ENCODE results near the gene MYO1D.

MYO1D gene

DNA sequence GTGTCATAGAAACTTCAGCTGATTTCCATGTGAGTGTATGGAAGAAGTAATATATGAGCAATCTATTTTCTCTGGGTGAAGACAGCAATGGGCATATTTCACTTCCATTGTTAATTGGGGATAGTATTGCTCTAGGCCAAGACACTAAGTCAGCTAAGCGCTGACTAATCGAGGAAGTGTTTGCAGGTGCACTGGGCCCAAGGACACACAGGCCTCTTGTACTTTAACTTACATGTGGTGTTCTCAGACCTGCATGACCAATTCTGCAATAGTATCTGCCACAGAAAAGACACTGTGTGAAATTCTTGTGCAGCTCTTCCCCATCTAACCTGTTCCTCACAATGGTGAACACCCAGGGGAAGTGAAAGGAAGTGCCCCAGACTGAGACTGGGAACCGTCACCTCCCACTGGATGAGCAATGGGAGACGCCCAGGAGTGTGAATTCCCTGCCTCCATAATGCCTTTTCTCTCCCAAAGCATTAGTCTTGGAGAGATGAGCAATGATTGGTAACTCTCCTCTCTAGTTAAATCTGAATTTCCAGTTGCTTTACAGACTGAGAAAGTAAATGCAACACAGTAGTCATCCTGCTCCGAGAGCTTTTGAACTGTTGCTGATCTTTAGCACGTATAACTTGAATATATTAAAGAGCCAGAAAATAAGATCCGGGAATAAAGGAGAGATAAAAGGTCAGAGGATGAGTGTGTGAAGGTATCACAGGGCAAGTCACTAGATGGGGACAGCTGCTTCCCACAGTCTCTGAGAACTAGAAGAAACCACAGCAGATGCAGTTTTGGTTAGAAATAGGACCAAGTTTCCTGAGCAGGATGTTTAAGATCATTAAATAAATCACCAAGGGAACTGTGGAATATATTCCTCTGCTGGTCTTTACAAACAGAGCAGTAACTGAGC lies 307.5 kb downstream of the MYO1D start:
- no peak for DNase-seq

DNA sequence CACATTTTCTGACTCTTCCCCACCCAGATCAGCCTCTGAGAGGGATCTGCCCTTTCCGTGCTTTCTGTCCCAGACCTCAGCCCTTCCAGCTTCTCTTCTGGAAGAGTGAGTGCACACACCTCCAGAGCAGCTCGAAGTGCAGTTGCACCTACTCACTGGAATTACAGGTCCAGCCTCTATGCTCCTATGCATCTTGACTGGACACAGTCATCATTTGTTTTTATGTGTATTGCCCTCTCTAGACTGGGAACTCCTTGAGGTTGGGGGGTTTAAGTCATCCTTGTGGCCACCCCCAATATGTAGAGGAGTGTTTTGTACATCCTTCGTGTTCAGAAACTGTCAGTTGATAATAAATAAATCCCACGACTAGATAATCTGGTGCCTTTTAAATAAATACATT lies 308.2 kb downstream of the MYO1D start:
- DNase-seq, result no peak

DNA sequence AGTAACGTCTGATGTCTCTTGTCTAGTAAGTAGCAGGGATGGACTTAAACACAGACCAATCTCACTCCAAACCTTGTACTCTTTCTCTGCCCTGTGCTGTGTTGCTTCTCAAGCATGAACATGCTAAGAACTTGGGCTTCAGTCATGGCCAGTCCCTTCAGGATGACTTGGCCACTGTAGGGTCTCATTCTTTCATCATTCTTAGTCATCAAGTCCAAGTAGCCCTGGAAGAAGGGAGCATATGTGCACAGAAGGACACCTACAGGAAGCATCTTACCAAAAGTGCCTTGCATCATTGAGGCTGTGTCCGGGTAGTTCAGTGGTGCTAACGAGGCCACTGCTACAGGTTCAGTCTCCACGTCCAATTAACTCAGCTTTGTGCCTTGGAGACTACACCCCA lies 309.4 kb downstream of the MYO1D start:
- no peak for DNase-seq

DNA sequence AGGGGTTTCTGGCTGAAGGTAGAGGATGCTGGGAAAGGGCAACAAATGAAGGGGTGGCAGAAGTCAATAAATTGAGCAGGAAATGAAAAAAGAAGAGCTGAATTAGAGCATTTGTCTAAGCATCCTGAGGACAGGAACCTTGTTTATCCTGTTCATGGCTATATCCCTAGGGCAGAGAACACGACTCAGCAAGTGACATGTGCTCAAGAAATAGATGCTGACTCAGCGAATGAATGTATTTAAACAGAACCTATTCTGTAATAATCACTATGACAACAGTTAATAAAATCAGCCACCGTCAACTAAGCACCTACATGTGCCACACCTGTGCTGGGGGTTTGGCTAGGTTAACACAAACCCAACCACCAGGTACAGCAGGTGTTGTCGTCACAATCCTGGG lies 309.8 kb downstream of the MYO1D start:
- no peak for DNase-seq

DNA sequence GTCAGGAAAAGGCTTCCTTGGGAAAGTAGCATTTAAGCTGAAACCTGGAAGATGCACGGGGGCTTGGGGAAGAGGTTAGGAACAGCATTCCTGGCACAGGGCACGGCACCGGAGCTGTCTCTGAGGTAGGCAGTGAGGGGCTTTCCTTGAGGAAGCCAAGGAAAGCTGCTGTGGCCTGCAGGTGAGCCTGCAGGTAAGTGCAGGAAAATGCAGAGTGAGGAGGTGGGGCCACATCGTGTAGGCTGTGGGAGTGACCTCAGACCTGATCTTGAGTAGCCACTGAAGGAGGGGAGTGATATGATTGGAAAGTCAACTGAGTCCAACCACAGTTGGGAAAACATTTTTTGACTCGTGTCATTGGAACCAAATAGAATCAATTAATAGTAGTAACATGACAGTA lies 310.6 kb downstream of the MYO1D start:
- DNase-seq, result no peak

DNA sequence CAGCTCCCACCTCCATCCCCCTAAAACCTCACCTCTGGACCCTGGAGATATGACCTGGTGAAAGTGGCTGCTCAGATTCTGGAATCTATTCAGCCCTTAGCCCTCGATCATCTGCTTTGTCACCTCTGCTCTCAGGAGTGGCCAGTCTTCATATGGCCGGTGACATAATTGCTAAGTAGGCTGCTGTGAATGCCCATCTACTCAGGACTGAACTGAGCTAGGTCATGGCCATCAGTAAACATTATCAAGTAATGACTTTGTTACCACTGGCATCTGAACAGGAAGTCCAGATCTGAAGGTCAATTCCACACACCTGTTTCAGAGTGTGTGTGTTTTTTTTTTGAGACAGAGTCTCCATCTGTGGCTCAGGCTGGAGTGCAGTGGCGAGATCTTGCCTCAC lies 311.5 kb downstream of the MYO1D start:
- no peak for DNase-seq

DNA sequence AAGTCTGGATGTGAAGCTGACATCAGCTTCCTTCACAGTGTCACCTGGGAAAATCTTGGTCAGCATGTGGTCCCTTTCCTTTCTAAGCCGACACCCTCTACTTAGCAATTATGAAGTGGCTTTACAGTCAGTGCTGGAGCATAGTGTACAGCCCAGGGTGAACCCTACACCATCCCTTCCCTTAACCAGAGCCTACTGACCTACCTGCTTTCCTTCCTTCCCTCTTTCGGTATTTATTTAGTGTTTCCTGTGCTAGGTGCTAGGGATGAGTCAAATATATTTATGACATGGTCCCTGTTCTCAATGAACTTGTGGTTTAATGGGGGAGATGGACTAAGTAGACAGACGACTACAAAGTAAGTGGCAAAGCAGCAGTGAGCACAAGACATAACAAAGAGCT lies 312.6 kb downstream of the MYO1D start:
- no peak for DNase-seq

DNA sequence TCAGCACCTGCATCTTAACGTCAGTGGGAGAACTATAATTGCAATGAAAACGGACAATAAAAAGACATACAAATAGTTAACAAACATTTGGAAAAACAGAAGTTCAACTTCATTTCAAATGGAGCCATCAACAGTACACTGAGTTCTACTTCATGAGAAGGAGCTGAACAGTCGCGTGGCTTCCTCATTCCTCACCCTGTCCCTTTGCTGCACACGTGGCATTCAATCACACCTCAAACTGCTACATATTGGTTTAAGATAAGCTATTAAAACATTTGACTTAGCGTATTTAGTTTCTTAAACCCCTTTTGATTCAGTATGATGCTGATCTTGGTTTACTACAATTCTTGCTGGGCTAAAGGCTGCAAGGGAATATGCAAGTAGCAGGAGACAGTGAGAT lies 313.3 kb downstream of the MYO1D start:
- DNase-seq, result no peak

DNA sequence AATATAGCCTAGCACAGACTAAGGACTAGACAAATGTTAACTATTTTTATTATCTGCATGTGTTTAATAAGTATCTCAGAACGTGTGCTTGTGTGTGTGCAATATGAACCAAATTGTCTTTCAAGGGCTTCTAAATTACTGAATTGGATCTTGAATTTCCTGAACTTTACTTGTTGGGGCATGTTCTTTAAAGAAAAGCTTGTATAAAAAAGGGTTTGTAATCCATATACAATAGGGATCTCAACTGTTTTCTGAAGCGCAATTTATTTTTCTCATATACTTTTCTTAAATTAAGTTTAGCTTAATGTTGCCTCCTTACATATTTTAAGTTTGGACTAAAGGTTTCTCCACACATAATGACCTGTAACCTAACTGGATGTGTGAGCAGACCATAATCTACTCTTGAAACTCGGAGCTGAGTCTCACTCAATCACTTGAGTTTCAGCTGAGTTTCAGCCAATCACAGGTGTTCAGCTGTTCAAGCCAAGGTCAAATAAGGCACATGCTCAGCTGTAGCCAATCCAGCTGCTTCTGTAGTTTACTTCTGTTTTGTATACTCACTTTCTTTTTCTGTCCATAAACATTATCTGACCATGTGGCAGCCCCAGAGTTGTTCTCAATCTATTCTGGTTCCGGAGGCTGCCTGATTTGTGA lies 317.8 kb downstream of the MYO1D start:
- no peak for DNase-seq

DNA sequence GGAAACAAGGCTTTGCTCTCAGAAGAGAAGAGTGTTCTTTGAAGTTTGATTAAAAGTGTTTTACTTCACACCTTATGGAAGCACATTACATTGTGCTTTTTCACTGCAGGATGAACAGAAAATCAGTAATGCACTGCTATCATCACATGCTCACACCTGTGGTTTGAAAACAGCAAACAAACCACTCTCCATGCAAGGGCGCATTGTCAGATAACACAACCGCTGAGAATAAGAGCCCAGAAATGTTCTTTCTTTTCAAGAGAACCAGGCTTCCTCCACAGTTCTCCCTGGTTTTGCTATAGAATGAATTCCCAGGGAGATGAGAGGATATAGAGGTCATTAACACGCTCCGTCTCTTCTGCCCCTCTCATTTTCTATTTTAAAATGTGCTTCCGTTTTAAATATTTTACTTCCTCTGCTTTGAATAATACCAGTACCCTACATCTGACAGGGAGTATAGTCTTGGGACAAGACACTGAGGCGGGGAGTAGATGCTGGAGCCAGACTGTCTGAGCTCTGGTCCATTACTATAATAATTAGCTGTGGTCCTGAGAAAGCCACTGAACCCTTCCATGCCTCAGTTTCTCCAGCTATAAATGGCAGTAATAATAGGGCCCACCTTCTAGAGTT lies 318.5 kb downstream of the MYO1D start:
- DNase-seq, result no peak

DNA sequence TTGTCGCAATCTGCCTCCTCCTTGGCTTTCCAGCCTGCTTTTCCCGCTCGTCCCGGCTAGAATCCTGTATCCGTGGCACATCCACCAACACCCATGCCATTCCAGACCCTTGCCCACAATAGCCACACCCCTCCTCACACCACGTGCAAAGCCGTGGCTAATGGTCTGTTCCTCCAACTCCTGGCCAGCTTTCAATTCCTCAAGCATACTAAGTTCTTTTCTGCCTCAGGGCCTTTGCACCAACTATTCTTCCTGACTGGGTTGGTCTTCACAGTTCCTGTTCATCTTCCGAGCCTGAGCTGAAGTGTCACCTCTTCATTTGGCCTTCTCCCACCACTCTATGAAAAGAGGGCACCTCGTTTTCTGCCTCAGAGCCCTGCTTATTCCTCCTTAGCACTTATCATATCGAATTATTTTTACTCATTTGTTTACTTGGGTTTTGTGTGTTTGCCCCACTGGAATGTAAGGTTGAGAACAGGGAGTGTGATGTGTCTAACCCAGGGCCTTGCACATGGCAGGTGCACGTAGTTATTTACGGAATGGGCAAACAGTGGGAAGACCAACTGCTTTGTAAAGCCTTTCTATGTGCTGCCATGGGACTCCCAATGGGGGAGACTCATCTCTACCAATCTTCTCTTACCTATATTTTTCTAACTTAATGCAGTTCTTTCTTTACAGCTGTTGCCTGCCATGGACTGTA lies 321.2 kb downstream of the MYO1D start:
- DNase-seq, result no peak

DNA sequence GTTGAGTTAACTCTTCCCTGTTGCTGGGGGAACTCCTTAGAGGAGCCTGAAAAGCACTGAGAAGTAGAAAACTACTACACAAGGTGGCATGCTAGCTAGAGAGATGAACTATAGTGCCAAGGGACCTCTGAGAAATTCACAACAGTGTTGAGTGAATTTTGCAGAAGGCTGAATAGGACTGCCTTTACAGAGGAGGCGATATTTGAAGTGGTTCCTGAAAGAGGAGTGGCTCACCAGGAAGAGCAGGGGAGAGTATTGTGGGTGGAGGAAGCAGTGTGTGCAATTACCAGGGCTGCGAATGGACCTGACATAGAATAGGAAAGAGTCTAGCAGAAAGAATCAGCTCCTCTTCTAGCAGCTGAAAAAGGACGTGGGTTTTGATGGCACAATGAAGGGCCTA lies 323.8 kb downstream of the MYO1D start:
- DNase-seq, result no peak

DNA sequence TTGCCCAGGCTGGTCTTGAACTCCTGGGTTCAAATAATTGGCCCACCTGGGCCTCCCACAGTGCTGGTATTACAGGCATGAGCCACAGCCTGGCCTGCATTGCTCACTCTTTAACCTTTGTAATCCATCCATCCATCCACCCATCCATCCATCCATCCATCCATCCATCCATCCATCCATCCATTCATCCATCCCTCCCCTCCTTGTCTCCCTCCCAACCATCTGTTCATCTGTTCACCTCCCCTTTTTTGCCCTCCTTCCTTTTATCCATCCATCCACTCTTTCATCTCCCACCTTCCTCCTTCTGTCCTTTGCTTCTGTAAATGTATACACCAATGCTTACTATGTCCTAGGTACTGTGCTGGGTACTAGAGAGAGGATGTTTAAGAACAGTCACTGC lies 324.6 kb downstream of the MYO1D start:
- no peak for DNase-seq

DNA sequence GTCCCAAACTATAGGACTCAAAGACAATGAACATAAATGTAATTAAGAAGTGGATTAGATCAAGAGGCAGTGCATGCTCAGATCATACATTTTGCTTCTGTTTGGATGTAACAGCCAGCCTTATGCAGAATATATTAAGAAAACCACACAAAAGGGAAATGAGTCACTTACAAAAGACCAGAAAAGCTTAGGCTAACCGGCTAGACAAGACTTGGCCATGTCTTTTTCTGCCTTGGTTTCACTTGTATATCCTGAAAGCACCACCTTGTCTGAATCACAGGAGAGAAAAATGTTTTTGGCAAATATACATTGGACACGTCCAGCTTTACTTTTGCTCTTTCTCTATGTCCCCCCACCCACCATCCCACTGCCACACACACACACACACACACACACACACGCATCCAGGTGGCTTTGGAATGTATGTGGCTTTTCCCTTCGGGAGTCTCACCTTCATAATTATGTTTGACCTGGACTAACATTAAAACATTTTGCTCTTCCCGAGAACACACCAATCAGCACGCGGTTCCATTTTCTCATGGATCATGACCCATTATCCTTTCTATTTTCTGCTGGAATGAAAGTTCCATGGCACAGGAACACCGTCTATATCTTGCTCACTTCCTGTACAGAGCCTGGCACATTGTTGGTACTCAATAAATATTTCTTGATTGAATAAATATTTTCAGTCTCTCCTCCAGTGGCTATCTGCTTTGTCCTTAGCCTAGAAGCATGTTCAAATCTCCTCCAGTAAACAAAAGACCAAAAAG lies 325.6 kb downstream of the MYO1D start:
- DNase-seq, result no peak

DNA sequence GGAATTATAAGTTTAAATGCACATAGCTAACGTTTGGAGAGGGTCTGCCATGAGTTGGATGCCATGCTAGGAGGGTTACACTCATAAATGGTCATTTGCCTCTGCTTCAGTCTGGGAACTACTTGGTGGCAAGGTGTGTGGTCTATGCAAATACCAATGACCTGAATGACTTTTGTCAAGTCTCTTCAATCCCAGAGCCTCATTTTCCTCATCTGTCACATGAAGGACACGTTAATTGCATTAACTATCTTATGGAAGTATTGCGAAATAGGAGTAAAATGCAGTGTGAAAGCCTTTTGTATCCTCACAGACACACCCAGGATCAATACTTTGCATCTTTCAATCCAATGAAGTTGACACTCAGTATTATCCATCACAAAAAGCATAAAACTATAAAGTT lies 327.4 kb downstream of the MYO1D start:
- no peak for DNase-seq

DNA sequence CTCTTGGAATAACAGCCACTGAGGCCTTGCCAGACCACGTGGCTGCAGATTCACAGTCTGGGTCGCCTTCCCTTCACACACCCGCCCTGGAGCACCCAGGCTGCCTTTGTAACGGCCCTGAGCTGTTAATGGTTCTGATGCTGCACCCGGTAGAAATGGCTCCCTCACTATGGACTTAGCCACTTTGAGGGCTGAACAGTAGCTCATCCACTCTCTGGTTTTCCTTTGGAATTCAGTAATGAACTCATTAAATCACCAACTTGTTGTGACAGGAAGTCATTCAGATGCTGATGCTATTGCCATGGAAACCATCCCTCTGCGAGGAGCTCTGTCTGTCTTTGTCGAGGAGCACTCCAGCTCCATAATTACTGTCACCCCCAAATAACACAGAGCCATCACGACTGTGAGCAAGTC lies 330.9 kb downstream of the MYO1D start:
- DNase-seq, result no peak

DNA sequence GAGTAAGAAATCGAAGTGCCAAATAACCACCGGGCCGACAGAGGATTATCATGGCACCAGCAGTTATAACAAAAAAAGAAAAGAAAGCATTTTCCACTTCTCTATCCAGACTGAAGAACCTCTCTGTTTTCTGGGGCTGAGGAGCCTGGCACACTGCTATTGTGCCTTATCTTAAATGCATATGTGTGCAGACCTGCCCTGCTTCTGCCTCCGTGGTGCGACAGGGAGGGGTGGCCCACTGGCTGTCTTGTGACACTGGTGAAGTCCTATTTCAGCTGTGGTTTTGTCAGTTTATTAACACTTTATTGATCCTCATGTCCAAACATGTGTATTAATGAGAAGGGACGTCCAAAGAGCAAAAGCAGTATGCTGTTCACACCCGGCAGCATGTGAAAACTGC lies 334.7 kb downstream of the MYO1D start:
- no peak for DNase-seq

DNA sequence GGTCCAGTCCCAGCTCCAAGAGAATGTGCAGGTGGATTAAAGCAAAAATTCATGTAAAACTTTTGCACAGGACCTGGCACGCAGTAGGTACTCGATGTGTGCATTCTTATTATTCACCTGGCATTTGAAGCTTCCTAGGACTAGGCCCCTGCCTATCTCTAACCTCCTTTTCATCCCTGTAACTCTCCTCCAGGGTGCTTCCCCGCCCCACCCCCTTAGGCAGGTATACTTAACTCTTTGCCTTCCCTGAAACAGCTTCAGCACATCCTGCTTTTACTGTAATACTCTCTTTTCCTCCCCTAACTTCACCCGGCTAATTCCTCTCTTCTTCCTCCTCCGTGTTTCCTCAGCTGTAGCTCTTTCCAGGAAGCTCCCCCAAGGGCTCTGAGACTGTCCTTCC lies 335.3 kb downstream of the MYO1D start:
- DNase-seq, result no peak

DNA sequence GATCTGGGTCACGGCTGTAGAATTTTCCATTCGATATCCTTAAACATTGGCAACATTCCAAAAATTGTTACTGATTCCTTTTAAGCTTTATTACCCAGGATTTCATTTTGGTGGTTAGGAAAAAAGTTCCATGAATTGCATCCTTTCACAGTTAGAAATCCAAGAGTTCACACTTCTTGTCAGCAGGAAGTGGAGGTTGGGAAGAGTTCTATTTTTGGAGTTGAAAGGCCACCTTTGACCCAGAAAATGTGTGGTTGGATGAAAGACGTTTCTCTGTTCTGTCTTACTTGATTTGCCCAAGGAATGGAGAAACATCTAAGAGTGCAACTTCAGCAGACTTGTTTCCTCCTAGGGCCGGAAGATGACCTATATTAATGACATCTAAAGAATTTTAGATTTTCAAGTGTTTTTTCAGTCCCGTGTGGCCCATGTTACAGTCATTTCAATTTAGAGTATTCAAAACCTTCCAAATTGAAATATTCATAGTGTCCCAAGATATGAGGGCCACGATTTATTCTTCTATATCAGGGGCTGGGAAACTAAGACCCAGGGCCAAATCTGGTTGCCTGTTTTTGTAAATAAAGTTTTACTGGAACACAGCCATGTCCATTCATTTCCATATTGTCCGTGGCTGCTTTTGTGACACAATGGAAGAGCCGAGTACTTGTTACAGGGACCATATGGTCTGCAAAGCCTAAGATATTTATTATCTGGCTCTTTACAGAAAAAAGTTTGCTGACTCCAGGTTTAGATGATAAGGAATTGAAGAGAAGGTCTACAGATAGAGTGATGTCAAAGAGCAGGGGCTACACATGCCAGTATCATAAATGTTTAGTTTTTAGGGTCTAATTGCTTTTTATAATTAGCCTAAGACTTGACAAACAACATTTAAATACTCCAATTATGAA lies 339.9 kb downstream of the MYO1D start:
- DNase-seq, result no peak

DNA sequence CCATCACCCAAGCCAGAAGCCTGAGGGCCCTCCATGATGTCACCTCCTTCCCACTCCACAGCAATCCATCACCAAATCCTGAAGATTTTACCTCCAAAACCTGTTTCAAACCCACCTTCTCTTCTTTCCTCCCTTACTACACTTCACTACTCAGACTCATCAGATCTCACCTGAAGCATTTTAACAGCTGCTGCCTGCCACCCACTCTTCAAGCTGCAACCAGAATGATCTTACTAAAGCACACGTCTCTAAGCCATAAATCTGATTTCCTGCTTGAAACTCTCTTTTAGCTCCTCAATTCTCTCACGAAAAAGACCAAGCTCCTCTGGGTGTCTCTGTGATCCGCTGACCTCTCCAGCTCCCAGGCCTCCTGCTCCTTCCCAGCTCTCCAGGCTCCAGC lies 343.6 kb downstream of the MYO1D start:
- DNase-seq, result no peak

DNA sequence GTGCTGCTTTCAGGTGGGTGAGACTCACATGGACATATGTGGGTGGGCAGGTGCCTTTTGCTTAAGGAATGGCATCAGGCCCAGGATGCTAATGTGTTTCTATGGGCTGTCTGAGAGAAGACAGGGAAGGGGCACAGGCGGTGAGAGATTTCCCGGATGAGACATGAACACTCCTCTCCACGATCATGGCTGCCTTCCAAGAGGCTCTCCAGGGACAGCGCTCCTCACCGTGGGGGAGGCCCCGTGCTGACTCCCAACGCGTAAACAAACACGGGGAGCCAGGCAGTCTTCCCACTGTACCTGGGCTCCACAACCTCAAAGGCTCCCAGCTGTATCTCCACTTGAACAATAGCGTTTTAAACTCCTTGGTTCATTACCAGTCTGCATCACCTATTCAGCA lies 347.3 kb downstream of the MYO1D start:
- no peak for DNase-seq
